Measurements from ENCODE around the gene SLC16A14. TPM values are rescaled to one million over a fixed set of nuclear protein-coding genes. Genes with fewer than 3 reads are reported as not detected.

SLC16A14 gene
- total RNA-seq, 1 donor = 1.4 TPM

GRCh38 chr2:229997565-229997964 is 71.2 kb downstream of the SLC16A14 start:
- DNase-seq (ENCODE audit: low read depth) = no peak
- H3K4me3 ChIP-seq (ENCODE audit: low read depth, low read length) = no peak overlapping the region
- TF ChIP-seq, protein P1, sequence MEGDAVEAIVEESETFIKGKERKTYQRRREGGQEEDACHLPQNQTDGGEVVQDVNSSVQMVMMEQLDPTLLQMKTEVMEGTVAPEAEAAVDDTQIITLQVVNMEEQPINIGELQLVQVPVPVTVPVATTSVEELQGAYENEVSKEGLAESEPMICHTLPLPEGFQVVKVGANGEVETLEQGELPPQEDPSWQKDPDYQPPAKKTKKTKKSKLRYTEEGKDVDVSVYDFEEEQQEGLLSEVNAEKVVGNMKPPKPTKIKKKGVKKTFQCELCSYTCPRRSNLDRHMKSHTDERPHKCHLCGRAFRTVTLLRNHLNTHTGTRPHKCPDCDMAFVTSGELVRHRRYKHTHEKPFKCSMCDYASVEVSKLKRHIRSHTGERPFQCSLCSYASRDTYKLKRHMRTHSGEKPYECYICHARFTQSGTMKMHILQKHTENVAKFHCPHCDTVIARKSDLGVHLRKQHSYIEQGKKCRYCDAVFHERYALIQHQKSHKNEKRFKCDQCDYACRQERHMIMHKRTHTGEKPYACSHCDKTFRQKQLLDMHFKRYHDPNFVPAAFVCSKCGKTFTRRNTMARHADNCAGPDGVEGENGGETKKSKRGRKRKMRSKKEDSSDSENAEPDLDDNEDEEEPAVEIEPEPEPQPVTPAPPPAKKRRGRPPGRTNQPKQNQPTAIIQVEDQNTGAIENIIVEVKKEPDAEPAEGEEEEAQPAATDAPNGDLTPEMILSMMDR (IDR thresholded peaks at IDR 0.05; ENCODE audit: insufficient read depth, low read length) = no peak

GRCh38 chr2:229996320-229996719 is 72.4 kb downstream of the SLC16A14 start:
- no peak overlapping the region for H3K4me3 ChIP-seq (ENCODE audit: low read depth, low read length)
- peak; percentile 49 for DNase-seq (ENCODE audit: low read depth)
- TF ChIP-seq, protein P1 (IDR thresholded peaks at IDR 0.05; ENCODE audit: insufficient read depth, low read length) = no peak

DNA sequence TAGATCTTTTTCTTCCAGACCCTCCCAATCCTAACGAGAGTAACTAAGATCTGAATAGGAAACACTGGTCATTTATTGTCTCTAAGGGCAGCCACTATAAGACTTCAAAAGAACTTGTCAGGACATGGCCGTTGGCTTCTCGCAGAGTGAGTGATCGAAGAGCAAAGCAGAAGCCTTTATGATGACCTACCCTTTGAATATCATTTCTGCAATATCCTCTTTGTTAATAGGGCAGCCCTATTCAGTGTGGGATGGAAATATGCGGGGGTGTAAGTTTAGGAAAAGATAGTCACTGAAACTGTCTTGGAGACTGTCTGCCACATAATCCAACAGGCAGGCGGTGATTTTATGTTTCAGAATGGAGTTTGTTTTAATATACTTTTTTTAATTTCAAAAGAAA is 75.5 kb downstream of the SLC16A14 start:
- no peak overlapping the region for H3K4me3 ChIP-seq (ENCODE audit: low read depth, low read length)

More for the DNA sequence above, 75.5 kb downstream of the SLC16A14 start:
- no peak for DNase-seq (ENCODE audit: low read depth)
- TF ChIP-seq, protein P1 (IDR thresholded peaks at IDR 0.05; ENCODE audit: insufficient read depth, low read length) = no peak

Small RNA genes within 50 kb of the gene (small RNA-seq; reads per million reads assigned to genes)
- gene RNY4P19 = not detected

Other genes starting within 250 kb of the SLC16A14 start
- gene TRIP12, start 146.9 kb downstream of the SLC16A14 start, total RNA-seq (ENCODE audit: low replicate concordance) = 151 and 210 TPM in 2 replicates
- gene FBXO36, start 146.4 kb downstream of the SLC16A14 start, total RNA-seq (ENCODE audit: low replicate concordance) = 1.6 and 5.5 TPM in 2 replicates
- gene SP110, start 151.1 kb upstream of the SLC16A14 start, total RNA-seq (ENCODE audit: low replicate concordance) = 21.0 and 46.0 TPM in 2 replicates
- 0.09 and 0.41 TPM in 2 replicates for gene SP140, start 156.8 kb upstream of the SLC16A14 start, total RNA-seq (ENCODE audit: low replicate concordance)

Data from fibroblast of the aortic adventitia (primary cell).